ENCODE data around the gene NEK6.

The NEK6 gene

GRCh38 chr9:124298646-124299235 lies 41.0 kb downstream of the NEK6 start:
- no peak for DNase-seq

GRCh38 chr9:124299515-124300090 lies 41.9 kb downstream of the NEK6 start:
- DNase-seq: no peak

- no peak for DNase-seq
These were observed 42.6 kb downstream of the NEK6 start for GRCh38 chr9:124300312-124300711.

GRCh38 chr9:124302921-124303320 lies 45.2 kb downstream of the NEK6 start:
- no peak for DNase-seq

- DNase-seq: no peak
These were observed 46.0 kb downstream of the NEK6 start for GRCh38 chr9:124303762-124304161.

GRCh38 chr9:124304285-124304684 lies 46.5 kb downstream of the NEK6 start:
- DNase-seq: no peak

GRCh38 chr9:124306098-124306735 lies 48.5 kb downstream of the NEK6 start:
- DNase-seq: no peak

- no peak for DNase-seq
These were observed 49.8 kb downstream of the NEK6 start for GRCh38 chr9:124307379-124308030.

- DNase-seq: no peak
These were observed 51.1 kb downstream of the NEK6 start for GRCh38 chr9:124308606-124309491.

- DNase-seq: no peak
These were observed 51.9 kb downstream of the NEK6 start for GRCh38 chr9:124309667-124310084.

GRCh38 chr9:124311283-124311682 lies 53.5 kb downstream of the NEK6 start:
- DNase-seq: no peak

- DNase-seq: no peak
These were observed 54.8 kb downstream of the NEK6 start for GRCh38 chr9:124312290-124313265.

- DNase-seq: no peak
These were observed 56.2 kb downstream of the NEK6 start for GRCh38 chr9:124313940-124314339.

- DNase-seq: no peak
These were observed 58.1 kb downstream of the NEK6 start for GRCh38 chr9:124315882-124316281.

GRCh38 chr9:124320062-124320973 lies 62.6 kb downstream of the NEK6 start:
- no peak for DNase-seq

- DNase-seq: no peak
These were observed 63.7 kb downstream of the NEK6 start for GRCh38 chr9:124321416-124321815.

GRCh38 chr9:124321935-124322334 lies 64.2 kb downstream of the NEK6 start:
- DNase-seq: no peak

- no peak for DNase-seq
These were observed 65.1 kb downstream of the NEK6 start for GRCh38 chr9:124322618-124323432.

GRCh38 chr9:124323904-124324303 lies 66.2 kb downstream of the NEK6 start:
- no peak for DNase-seq

- no peak for DNase-seq
These were observed 68.1 kb downstream of the NEK6 start for GRCh38 chr9:124325816-124326215.

Data from cerebellar nuclear complex (tissue), 1 donor.